OCI-LY3 (cell line): ENCODE data around the gene HM13.

ENCODE experiments used
- H2AFZ ChIP-seq: fragments of 200-600, 300-600 bp; shearing (Covaris generic); 2 replicates; pipeline ENCODE4 v1.6.0; 2014; ENCODE audit warnings: antibody characterized with exemption, low read depth, low read length
- H3K27ac ChIP-seq: fragments of 200-600, 300-600 bp; sonication (generic); 2 replicates; pipeline ENCODE4 v1.5.1; 2014; ENCODE audit warnings: mild to moderate bottlenecking, low read length, moderate library complexity, mixed read lengths
- H3K27me3 ChIP-seq: fragments of 200-600, 300-600 bp; sonication (generic); 2 replicates; pipeline ENCODE4 v1.6.1; 2014; ENCODE audit warnings: low read depth, low read length, mixed read lengths
- H3K36me3 ChIP-seq: fragments of 200-600, 300-600 bp; sonication (generic); replicated peaks from 2 replicates; pipeline ENCODE3; 2014; ENCODE audit warnings: low read depth, low read length, mixed read lengths
- H3K4me1 ChIP-seq: fragments of 300-600, 200-600 bp; sonication (generic); 2 replicates; pipeline ENCODE4 v1.6.1; 2014; ENCODE audit warnings: low read length, mixed read lengths
- H3K4me2 ChIP-seq: fragments of 200-600, 300-600 bp; sonication (generic); 2 replicates; pipeline ENCODE4 v1.6.1; 2014; ENCODE audit warnings: low read length, mixed read lengths
- H3K4me3 ChIP-seq: fragments of 300-600, 200-600 bp; sonication (generic); 2 replicates; pipeline ENCODE4 v1.5.1; 2014; ENCODE audit warnings: antibody characterized with exemption, mild to moderate bottlenecking, low read length, moderate library complexity
- H3K79me2 ChIP-seq: fragments of 300-600, 200-600 bp; shearing (Covaris generic); 2 replicates; pipeline ENCODE4 v1.6.1; 2014; ENCODE audit warnings: mild to moderate bottlenecking, low read length, mixed read lengths
- H3K9ac ChIP-seq: fragments of 300-600, 200-600 bp; shearing (Covaris generic); 2 replicates; pipeline ENCODE4 v1.6.0; 2014; ENCODE audit warnings: mild to moderate bottlenecking, low read length, moderate library complexity
- H3K9me3 ChIP-seq: fragments of 200-600, 300-600 bp; shearing (Covaris generic); 2 replicates; pipeline ENCODE4 v1.6.1; 2014; ENCODE audit warnings: low read length, mixed read lengths; ENCODE audit not compliant: insufficient read depth
- H4K20me1 ChIP-seq: fragments of 200-600, 300-600 bp; sonication (generic); 2 replicates; pipeline ENCODE4 v1.6.1; 2016; ENCODE audit warnings: low read length, mixed read lengths; ENCODE audit not compliant: insufficient read depth
- CTCF ChIP-seq: fragments of 200-600, 300-600 bp; sonication (generic); IDR thresholded peaks from 2 replicates; pipeline ENCODE4 v1.5.1; 2014; ENCODE audit warnings: antibody characterized with exemption, low read length, low read depth
- EZH2phosphoT487 ChIP-seq: fragments of 200-600 bp; shearing (Covaris generic); IDR thresholded peaks from 2 replicates; pipeline ENCODE4 v1.6.1; 2018; ENCODE audit warnings: antibody characterized with exemption, mixed run types, low read depth

Gene HM13

GRCh38 chr20:31569163-31570020, 55.1 kb downstream of the HM13 start:
- H3K4me1 ChIP-seq: peaks cover 24% of the 10 kb centered on the region
- no peak overlapping the region for H3K4me2 ChIP-seq
- no peak overlapping the region for H3K9ac ChIP-seq
- H3K9me3 ChIP-seq: no peaks in the 10 kb centered on the region
- TF ChIP-seq EZH2phosphoT487 (no peak), CTCF (peak; percentile 92)
- H3K4me3 ChIP-seq: no peak overlapping the region
- no peak overlapping the region for H3K27ac ChIP-seq
- H4K20me1 ChIP-seq: no peaks in the 10 kb centered on the region
- peaks cover 26% of the 10 kb centered on the region for H3K36me3 ChIP-seq
- H3K27me3 ChIP-seq: no peaks in the 10 kb centered on the region
- H3K79me2 ChIP-seq: no peaks in the 10 kb centered on the region
- no peak overlapping the region for H2AFZ ChIP-seq

GRCh38 chr20:31570021-31570463, 55.8 kb downstream of the HM13 start:
- Histone ChIP-seq H3K4me2 (no peak overlapping the region), H3K9me3 (no peaks in the 10 kb centered on the region), H3K4me1 (peaks cover 24% of the 10 kb centered on the region), H3K9ac (no peak overlapping the region), H3K4me3 (no peak overlapping the region), H3K27ac (no peak overlapping the region), H3K36me3 (peaks cover 25% of the 10 kb centered on the region), H2AFZ (no peak overlapping the region), H4K20me1 (no peaks in the 10 kb centered on the region), H3K27me3 (no peaks in the 10 kb centered on the region), H3K79me2 (no peaks in the 10 kb centered on the region)
- no peak for TF ChIP-seq EZH2phosphoT487
- no peak for TF ChIP-seq CTCF

- H3K4me2 ChIP-seq: no peak overlapping the region
- no peaks in the 10 kb centered on the region for H3K79me2 ChIP-seq
- TF ChIP-seq CTCF: no peak
- no peak for TF ChIP-seq EZH2phosphoT487
- H3K27me3 ChIP-seq: no peaks in the 10 kb centered on the region
- no peaks in the 10 kb centered on the region for H4K20me1 ChIP-seq
- no peak overlapping the region for H3K4me3 ChIP-seq
- H3K27ac ChIP-seq: no peak overlapping the region
- H3K9me3 ChIP-seq: no peaks in the 10 kb centered on the region
- H3K36me3 ChIP-seq: peaks cover 20% of the 10 kb centered on the region
- peaks cover 24% of the 10 kb centered on the region for H3K4me1 ChIP-seq
- H3K9ac ChIP-seq: no peak overlapping the region
- H2AFZ ChIP-seq: no peak overlapping the region
Observed at GRCh38 chr20:31570735-31571617, 56.7 kb downstream of the HM13 start.
